GM12873 (cell line): Measurements from ENCODE around the gene SBF2.

ENCODE experiments used
- TF ChIP-seq, protein P1 (sequence below): IDR thresholded peaks from 2 replicates; pipeline ENCODE4 v1.5.1; 2012; ENCODE audit warnings: low read depth, mild to moderate bottlenecking, moderate library complexity, low read length, control low read depth; ENCODE audit not compliant: insufficient read depth; ENCODE audit errors: missing control alignments

SBF2 gene

GRCh38 chr11:9741260-9741659, 552.8 kb downstream of the SBF2 start:
- TF ChIP-seq, protein P1, sequence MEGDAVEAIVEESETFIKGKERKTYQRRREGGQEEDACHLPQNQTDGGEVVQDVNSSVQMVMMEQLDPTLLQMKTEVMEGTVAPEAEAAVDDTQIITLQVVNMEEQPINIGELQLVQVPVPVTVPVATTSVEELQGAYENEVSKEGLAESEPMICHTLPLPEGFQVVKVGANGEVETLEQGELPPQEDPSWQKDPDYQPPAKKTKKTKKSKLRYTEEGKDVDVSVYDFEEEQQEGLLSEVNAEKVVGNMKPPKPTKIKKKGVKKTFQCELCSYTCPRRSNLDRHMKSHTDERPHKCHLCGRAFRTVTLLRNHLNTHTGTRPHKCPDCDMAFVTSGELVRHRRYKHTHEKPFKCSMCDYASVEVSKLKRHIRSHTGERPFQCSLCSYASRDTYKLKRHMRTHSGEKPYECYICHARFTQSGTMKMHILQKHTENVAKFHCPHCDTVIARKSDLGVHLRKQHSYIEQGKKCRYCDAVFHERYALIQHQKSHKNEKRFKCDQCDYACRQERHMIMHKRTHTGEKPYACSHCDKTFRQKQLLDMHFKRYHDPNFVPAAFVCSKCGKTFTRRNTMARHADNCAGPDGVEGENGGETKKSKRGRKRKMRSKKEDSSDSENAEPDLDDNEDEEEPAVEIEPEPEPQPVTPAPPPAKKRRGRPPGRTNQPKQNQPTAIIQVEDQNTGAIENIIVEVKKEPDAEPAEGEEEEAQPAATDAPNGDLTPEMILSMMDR, result no peak

DNA sequence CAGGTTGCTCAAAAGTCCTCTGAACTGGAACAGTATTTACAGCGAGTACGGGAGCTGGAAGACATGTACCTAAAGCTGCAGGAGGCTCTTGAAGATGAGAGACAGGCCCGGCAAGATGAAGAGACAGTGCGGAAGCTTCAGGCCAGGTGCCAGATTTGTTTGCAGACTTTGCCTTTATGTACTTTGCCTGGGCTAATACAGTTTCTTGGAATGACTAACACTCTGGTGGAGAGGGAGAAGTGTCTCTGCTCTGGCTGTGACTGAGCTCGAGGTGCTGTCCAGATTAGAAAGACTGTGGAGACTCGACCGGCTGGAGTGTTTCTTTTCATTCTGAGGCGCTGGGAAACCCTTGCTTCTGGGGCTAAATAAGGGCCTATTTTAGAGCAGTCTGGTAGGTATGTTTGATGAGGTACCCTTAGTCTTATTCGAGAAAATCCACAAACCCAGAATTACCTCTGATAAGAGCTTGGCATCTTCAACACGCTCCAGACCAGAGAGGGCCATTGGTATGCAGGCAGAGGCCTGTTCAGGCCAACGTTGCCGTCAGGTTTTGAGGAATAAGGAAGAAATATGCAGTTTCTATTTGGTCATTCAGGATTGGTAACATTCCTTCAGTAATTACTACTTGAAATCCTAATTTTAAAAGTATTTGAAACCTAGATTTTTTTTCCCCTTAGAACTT, 553.7 kb downstream of the SBF2 start:
- TF ChIP-seq, protein P1, result no peak

GRCh38 chr11:9739123-9739900, 554.7 kb downstream of the SBF2 start:
- TF ChIP-seq, protein P1, result no peak

- TF ChIP-seq, protein P1, result no peak
Measured at GRCh38 chr11:9738707-9739106, 555.3 kb downstream of the SBF2 start.

DNA sequence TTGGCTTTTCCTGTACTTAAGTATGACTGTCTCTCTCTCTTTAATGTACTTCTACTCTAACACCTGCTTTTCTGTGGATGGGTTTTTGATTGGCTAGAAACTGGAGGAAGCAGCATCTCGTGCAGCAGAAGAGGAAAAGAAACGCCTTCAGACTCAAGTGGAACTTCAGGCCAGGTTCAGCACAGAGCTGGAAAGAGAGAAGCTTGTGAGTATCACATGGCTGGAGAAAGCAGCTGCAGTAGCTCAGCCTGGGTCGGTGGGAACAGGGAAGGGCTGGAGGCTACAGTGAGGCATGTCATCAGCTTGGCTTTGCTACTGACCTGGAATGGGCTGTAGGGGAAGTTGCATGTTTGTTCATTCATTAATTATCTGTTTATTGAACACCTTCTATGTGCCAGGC, 555.9 kb downstream of the SBF2 start:
- TF ChIP-seq, protein P1, result no peak

GRCh38 chr11:9736365-9736764, 557.7 kb downstream of the SBF2 start:
- TF ChIP-seq, protein P1, result no peak

GRCh38 chr11:9735919-9736318, 558.1 kb downstream of the SBF2 start:
- TF ChIP-seq, protein P1, result no peak
